Cerebellar cortex (tissue), 1 donor: ENCODE results near the gene PDCD1.
"Not testable (repeated sequence)": the region's sequence is repeated elsewhere in the genome, so short reads cannot be mapped to it uniquely, and the experiment has no call there.

Experiments
- DNase-seq: peaks from one replicate; pipeline ENCODE4 v3.0.0-alpha.2; 2015; ENCODE audit warnings: low spot score

The PDCD1 gene

DNA sequence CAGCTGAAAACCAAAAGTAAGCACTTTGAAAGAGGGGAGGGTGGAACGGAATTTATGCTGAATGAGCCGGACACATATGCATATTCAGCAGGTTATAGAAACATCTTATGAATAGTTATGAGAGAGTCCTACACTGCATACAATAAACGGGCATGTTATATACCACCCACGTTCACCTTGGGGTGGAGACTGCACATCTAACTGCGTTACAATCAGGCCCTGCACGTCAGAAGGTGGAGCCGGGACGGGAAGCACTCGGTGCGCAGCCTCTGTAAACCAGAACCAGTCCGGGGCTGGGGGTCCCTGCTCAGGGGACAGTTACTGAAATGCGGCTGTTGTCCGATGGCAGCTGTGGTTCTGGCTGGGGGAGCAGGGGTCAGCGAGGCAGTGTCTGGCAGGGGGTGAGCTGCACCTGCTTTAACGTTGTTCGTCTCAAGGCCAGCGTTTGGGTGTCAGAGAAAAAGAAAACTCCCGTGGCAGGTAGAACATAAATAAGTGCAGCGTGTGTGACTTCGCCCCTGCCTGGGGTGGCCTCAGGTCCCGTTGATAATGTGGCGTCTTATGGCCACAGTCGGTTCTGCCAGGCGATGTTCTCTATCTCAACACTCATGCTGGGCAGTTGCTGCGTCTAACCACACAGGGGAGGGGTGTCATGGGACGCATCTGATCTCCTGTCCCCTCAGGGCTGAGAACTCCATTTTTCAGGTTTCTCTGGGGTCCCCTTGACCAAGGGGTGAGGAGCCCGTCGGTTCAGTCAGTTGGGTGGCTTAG, 24.8 kb downstream of the PDCD1 start:
- DNase-seq = not testable (repeated sequence)

DNA sequence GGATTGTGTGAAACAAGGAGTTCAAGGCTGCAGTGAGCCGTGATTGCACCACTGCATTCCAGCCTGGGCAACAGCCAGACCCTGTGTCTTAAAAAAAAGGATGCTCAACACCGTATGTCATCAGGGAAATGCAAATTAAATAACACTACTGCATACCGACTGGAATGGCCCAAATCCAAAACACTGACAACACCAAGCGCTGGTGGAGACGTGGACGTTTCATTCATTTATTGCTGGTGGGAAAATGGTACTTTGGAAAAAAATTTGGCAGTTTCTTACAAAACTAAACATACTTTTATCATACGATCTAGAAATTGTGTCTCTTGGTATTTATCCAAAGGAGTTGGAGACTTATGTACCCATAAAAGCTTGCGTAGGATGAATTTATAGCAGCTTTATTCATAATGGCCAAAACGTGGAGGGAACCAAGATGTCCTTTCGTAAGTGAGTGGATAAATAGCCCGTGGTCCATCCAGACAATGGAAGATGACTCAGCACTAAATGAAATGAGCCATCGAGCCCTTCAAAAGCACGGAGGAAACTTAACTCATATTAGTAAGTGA, 25.5 kb downstream of the PDCD1 start:
- DNase-seq = no peak

DNA sequence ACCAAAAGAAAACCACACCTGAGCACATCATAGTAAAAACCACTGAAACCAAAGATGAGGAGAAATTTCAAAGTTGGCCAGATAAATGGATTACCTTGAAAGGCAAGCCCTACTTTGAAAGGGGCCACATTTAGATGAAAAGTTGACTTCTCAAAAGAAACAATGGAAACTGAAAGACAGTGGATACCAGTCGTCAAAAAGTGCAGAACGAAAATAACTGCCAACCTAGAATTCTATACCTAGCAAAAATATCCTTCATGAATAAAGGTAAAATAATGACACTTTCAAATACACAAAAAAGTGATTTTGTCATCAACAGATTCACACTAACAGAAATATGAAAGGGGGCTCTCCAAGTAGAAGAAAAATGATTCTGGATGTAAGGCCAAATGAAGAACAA, 31.3 kb downstream of the PDCD1 start:
- DNase-seq = no peak

DNA sequence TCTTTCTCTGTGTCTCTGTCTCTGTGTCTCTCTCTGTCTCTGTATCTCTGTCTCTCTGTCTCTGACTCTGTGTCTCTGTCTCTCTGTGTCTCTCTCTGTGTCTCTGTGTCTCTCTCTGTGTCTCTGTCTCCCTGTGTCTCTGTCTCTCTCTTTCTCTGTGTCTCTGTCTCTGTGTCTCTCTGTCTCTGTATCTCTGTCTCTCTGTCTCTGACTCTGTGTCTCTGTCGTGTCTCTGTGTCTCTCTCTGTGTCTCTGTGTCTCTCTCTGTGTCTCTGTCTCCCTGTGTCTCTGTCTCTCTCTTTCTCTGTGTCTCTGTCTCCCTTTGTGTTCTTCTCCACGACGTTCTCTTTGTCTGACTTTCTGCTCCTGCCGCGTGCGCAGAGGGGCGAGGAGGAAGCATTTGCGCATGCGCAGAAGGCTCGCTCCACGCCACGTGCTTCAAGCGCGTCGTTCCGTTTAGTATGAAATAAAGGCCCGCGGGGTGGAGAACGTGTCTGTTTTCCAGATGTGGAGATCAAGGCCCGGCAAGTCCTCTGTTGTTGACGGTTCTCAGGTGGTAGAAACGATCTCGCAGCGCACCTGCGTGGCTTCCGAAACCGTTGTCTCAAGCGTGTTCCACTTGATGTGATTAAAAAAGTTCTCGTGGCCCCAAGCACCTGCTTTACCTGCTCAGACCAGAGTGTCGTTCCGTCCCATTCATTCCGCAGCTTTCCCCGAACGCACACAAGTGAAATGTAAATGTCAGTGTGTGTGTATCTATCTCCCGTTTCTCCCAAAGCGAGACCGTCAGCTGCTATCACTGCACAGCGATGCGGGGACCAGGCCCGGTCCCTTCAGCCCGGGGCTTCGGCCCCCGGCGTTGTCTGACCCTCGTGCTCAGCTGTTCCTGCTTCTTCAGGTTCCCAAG, 34.9 kb downstream of the PDCD1 start:
- not testable (repeated sequence) for DNase-seq

DNA sequence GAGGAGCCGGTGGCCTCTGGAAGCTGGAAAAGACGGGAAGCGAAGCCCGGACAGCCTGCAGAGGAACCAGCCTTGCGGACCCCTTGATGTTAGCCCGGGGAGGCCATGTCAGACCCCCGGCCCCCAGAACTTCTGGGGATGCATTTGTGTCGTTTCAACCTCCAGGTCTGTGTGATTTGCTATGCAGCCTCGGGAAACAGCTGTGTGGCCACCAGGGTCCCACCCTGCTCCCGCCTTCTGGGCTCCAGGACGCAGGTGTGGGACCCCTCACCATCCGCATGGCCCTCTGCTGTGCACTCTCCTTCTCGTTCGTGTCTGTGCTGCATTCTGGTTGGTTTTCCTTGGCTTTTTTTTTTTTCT, 36.5 kb downstream of the PDCD1 start:
- no peak for DNase-seq

DNA sequence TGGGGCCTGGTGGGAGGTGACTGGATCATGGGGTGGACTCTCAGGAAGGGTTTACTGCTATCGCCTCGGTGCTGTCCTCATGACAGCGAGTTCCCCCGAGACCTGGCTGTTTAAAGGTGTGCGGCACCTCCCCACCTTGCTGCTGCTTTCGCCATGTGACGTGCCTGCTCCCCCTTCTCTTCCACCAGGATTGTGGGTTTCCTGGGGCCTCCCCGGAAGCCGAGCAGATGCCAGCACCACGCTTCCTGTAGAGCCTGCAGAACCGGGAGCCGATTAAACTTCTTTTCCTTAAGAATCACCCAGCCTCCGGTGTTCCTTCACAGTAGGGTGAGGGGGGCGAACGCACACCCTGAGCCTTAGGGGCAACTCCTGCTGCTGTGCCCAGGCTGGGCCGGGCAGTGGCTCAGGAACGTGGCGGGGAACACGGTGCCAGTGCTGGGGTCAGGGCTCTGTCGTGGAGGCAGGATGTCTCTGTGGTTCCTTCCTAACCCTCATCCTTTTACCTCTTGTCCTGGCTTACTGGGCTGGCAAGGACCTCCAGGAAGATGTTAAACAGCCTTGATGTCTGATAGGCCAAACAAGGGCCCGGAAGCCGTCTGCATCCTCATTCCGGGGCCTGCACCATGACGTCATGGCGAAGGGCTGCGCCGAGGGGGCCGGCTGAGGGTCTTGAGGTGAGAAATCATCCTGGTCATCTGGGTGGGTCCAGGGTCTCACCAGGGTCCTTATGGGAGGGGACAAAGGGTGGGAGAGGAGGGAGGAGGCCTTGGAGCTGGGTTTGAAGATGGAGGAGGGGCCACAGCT, 37.0 kb downstream of the PDCD1 start:
- DNase-seq = no peak

DNA sequence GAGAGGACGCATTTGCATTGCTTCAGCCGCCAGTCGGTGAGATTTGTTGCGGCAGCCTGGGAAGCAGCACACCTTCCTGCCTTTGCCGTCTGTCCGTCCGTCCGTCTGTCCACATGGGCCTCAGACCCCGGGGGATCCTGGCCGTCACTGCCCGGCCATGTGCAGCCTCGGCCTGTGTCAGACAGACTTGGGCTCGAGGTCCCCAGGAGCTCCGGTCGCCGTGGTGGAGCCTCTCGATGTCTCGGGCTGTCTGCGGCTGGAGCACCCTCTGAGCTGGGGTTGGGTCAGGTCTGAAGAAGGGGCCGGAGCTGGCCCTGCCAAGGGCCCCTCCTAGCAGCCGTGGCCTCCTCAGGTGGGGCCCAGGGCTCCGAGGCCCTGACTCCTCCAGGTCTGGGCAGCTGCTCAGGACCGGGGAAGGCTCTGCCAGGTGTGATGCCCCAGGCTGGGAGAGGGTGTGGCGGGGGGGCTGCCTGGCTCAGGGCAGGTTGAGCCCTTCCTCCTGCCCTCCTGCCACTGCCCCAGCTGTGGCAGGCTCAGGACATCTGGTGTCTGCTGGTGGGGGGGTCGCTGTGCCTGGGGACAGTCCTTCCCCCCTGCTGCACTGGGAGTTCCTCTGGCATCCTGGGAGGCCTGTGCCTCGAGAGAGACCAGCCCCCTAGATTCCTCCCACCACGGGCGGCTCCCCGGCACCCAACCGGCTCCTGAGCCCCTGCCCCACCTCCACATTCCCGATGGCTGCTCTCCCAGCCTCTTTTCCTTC, 37.9 kb downstream of the PDCD1 start:
- DNase-seq = no peak

DNA sequence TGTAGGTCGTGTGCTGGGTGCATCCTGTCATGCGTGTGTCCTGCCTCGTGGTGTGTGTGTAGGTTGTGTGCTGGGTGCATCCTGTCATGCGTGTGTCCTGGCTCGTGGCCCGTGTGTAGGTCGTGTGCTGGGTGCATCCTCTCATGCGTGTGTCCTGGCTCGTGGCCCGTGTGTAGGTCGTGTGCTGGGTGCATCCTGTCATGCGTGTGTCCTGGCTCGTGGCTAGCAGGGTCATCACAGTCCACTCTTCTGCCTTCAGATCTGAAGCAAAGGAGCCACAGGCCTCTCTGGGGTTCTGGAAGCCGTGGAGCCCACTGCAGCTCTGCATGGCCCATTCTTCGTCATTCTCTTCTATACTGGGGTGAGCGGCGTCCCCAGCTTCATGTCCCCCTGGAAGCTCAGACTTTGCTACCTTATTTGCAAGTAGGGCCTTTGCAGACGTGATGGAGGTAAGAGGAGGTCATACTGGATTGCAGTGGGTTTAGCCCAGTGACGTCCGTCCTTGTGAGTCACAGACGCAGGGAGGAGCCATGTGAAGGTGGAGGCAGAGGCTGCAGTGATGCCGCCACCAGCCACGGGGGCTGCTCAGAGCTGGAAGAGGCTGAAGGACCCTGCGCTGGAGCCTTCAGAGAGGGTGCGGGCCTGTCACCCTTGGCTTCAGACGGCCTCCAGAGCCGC, 38.6 kb downstream of the PDCD1 start:
- not testable (repeated sequence) for DNase-seq

DNA sequence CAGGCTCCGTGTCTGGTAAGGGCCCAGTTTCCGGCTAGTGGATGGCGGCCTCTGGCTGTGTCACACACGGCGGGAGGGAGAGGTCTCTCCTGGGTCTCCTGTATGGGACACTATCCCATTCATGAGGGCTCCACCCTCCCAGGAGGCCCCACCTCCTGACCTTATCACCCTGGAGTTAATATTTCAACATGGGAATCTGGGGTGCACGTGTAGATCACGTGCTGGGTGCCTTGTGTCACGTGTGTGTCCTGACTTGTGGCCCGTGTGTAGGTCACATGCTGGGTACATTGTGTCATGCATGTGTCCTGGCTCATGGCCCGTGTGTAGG, 39.8 kb downstream of the PDCD1 start:
- DNase-seq = no peak

DNA sequence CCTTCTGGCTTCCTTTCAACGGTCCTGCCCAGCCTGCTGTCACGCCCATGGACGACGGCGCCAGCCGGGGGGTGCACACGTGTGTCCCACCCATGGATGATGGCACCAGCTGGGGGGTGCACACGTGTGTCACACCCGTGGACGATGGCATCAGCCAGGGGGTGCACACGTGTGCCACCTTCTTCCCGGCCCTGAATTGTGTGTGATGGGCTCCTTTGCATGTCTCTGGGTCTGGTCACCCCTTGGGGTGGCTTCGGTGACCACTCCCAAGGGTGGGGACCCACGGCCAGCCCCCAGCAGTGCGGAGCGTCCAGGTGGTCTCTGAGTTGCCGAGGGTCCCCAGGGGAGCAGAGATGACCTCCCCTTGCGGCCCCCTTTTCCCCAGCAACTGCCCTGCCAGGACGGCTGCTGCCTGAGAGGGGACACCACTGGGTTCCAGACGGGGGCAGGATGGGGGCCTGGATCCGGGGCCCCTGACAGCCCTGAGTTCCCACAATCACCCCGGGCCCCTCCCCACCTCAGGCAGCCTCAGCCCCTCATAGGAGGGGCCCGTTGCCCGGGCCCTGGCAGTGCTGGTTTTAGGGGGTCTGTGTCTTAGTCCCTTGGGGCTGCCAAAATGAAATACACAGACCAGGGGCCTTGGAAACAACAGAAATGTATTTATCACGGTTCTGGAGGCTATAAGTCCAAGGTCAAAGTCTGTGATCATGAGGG, 40.3 kb downstream of the PDCD1 start:
- no peak for DNase-seq

DNA sequence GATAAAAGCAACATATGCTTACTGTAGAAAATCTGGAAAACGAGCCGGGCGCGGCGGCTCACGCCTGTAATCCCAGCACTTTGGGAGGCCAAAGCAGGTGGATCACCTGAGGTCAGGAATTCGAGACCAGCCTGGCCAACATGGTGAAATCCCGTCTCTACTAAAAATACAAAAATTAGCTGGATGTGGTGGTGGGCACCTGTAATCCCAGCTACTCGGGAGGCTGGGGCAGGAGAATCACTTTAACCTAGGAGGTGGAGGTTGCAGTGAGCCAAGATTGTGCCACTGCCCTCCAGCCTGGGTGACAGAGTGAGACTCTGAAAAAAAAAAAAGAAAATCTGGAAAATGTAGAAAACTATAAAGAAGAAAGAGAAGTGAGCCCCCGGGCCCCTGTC, 40.9 kb downstream of the PDCD1 start:
- DNase-seq = not testable (repeated sequence)

DNA sequence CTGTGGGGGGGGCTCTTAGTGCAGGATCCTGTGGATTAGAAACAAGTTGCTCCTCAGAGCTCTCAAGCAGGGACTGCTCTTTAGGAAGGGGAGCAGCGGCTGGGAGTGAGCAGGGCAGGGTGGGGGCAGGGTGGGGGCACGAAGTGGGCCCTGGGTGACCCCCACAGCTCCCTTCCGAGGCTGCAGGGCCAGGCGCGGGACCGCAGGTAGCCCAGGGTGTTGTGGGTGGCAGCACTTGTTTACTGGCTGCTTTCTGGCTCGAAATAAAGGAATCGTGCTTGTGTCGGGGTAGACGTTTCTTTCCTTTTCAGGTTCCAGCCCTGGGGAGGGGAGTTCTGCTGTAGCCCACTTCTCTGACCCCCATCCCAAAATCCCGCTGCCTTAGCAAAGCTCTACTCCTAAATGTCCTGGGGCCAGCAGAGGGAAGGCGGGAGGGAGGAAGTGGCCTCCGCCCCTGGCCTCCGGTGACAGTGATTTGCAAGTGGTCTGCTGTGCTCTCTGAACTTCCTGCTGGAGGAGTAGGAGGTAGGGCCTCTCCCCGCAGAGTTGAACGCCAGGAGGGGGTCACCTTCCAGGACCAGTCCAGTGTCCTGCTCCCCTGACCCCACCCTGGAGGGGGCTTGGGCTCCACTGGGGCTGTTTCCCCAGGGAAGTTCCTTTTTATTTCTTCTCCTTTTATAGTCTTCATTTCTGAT, 41.4 kb downstream of the PDCD1 start:
- DNase-seq = no peak

DNA sequence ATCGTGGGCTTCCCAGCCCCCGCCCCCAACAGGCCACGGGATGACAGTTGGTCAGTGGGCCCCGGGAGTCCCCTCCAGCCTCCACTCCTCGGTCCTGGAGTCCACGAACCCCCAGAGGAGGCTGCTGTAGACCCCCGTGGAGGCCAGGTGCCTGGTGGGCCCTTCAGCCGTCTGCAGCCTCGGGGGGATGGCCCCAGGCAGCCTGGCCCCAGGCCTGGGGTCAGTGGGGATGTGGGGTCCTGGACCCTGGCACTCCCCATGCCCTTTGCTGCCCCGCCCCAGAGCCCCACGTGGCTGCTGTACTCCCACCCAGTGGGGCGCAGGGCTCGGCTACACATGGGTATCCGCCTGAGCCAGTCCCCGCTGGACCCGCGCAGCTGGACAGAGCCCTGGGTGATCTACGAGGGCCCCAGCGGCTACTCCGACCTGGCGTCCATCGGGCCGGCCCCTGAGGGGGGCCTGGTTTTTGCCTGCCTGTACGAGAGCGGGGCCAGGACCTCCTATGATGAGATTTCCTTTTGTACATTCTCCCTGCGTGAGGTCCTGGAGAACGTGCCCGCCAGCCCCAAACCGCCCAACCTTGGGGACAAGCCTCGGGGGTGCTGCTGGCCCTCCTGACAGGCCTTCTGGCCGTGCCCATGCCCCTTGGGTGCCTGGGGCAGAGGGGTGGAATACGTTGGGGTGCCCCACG, 42.1 kb downstream of the PDCD1 start:
- no peak for DNase-seq

DNA sequence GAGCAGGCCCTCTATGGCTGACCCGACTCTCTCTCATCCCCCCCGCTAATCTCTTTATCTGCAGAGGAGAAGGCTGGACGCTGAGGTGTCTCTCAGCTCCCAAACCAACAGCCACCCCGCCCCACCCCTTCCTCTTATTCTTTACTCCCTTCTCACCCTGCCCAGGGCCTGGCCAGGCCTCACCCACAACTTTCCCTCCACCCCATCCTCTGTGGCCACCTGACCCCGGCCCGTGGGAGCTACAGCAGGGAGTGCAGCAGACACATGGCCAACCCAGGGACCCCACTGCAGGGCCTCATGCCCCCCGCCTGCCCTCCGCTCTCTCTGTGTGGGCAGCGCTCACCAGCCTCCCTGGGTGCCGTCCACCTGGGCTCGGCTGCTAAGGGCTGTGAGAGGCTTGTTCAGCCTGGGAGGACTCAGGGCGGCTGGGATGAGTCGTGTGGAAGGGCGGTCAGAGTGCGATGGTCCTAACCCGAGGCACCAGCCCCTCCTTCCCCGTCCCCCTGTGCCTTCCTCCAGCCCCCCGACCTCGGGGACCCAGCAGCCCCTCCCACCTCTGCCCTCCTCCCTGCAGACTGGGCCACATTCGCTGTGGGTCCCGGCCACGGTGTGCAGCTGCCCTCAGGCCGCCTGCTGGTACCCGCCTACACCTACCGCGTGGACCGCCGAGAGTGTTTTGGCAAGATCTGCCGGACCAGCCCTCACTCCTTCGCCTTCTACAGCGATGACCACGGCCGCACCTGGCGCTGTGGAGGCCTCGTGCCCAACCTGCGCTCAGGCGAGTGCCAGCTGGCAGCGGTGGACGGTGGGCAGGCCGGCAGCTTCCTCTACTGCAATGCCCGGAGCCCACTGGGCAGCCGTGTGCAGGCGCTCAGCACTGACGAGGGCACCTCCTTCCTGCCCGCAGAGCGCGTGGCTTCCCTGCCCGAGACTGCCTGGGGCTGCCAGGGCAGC, 42.9 kb downstream of the PDCD1 start:
- no peak for DNase-seq

DNA sequence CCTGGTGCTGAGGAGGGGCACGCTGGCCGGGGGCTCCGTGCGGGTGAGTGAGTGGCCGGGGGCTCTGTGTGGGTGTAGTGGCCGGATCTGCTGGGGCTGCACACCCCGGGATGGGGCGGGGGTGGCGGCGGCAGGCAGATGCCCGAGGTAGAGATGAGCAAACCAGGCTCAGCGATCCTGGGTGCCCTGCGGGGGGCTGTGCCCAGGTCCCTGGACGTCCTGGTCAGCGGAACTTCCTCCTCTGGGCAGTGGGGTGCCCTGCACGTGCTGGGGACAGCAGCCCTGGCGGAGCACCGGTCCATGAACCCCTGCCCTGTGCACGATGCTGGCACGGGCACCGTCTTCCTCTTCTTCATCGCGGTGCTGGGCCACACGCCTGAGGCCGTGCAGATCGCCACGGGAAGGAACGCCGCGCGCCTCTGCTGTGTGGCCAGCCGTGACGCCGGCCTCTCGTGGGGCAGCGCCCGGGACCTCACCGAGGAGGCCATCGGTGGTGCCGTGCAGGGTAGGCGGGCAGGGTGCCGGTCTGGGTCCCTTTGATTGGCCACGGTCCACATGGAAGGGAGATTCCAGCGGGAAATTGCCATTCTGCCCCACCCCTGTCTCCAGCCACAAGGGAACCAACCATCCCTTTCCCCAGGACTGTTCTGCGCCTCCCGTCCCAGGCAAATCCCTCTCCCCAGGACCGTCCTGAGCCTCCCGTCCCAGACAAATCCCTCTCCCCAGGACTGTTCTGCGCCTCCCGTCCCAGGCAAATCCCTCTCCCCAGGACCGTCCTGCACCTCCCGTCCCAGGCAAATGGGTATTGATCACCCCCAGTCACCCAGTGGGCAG, 43.8 kb downstream of the PDCD1 start:
- DNase-seq = no peak

DNA sequence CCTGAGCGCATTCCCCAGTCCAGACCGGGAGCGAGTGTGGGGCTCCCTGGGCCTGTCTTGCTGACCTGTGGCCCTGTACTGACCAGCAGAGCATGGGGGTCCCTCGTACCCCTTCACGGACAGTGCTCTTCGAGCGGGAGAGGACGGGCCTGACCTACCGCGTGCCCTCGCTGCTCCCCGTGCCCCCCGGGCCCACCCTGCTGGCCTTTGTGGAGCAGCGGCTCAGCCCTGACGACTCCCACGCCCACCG, 44.4 kb downstream of the PDCD1 start:
- DNase-seq = no peak

DNA sequence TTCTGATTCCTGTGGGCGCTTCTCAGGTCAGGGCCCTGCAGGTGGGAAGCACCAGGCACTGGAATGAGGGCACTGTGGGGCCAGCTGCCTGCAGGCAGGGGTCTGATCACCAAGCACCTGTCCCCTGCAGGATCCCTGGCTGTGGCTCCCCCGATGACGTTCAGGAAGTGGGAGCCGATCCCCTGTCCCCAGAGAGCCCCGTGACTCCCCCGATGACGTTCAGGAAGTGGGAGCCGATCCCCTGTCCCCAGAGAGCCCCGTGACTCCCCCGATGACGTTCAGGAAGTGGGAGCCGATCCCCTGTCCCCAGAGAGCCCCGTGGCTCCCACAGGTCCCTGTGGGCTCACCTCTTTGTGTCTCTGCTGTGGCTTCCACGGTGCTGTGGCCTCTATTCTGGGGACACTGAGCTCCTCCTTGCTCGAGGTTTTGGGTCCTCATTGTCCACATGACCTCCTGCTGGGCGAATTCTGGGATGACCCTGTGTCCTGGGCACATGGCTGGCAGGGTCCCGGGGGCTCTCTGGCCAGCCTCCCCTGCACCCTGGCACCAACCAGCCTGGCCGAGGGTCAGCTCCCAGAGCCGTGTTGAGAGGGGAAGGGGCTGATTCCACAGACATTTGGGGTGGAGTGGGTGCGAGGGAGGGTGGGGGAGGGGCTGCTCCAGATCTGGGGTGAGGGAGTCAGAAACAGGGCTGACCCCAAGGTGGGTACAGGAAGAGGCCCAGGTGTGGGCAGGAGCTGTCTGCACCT, 44.9 kb downstream of the PDCD1 start:
- DNase-seq = no peak
